Stimulated activated CD8-positive, alpha-beta memory T cell treated with anti-CD3 and anti-CD28 coated beads, Interleukin-2, amount 100 ng/mL, for 48 hours (primary cell): ENCODE measurements around the gene TIE1.

Experiments
- DNase-seq, 2 donors: peaks; one replicate each; pipeline ENCODE4 v3.0.0-alpha.2; 2020; ENCODE audit warnings: low read depth in 2 of 2

Gene TIE1

DNA sequence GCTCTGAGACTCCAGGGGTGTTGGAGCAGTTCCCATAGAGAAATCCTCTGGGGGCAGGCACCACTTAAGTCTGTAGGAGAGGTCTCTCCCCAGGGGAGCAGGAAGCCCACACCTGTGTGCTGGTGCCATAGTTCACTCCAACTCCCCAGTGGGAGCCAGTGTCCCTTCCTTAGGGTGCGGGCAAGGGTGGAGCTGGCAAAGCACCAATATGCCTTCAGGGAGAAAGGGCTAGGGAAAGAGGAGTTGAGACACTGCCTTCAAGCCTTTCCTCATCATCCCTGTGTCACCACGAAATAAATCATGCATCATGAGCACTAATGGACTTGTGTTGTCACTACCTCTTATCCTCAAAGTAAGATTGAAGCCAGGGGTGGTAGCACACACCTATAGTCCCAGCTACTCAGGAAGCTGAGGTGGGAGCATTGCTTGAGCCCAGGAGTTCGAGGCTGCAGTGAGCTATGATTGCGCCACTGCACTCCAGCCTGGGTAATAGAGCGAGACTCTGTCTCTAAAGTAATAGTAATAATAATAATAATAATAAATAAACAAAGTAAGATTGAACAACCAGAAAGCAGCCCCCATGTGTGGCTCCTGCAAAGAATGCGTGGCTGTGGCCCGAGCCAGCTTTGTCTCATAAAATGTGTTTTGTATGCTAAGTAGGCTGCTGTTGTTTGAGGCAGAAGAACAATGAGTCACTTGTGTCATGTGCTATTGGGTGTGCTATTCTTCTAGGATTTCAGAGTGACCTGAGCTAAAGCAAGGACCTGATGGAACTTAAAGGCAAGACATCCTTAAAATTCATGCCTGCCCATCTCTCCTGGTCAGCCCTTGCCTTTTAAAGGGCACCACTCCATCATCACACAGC lies 6.7 kb upstream of the TIE1 start:
- DNase-seq, result no peak

DNA sequence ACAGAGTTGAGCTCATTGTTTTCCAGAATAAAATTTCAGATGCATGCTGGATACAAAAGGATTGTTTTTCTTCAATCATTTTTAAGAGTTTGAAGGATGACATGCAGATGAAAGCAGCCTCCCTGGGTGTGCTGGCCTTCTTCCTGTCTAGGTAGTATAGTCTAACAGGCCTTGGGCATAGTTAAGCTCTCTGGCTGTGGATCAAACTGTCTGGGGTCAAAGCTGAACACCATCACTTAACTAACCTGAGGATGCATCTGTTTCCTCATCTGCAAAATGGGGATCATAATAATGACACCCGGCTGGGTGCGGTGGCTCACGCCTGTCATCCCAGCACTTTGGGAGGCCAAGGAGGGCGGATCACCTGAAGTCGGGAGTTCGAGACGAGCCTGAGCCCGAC lies 6.0 kb upstream of the TIE1 start:
- no peak for DNase-seq

DNA sequence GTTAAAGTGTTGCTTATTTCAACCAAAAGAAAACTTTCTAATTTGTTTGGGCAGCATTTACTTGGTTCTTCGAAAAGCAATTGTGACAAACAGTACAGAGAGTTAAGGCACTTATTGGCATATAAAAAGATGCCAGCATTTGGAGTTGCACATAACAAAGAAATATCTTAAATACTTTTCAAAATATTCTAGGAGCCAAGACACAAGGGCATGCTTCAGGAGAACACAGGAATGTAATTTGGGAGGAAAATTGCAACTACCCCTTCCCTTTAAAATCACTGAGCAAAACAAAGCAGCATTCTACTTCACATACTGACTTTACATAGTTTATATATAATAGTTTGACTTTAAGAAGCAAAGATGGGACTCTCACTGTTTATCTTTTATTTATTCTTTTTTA lies 4.6 kb upstream of the TIE1 start:
- no peak for DNase-seq

DNA sequence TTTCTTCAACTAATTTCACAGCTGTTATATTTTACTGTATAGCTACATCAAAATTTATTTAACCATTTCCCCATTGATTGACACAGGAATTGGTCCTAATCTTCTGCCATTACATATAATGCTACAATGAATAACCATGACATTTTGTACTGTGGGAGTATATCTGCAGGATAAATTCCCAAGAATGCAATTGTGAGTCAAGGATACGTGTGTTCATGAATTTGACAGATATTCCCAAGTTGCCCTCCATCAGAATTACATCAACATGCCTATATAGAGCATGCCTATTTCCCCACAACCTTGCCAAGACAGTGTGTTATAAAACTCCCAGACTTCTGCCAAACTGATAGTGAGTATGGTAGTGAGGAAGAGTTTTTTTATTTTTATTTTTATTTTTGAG lies 2.7 kb upstream of the TIE1 start:
- DNase-seq, result no peak

DNA sequence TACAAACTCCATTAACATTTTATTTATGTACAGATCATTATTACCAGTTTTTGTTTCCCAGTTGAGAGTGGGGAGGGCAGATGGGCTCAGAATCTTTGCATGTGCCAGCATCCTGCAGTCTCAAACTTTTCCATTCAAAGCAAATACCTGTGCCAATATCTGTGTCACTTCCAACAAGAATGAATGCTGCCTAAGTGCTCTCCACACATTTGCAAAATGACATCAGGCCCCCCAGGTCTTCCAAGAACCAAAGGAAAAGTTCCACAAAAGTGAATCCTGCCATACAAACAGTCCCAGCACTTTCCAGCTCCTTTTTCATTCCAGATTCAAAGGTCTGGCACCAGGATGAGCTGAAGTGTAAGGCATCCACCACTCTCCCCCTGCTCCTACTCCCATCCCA lies 1.7 kb upstream of the TIE1 start:
- DNase-seq, result no peak

DNA sequence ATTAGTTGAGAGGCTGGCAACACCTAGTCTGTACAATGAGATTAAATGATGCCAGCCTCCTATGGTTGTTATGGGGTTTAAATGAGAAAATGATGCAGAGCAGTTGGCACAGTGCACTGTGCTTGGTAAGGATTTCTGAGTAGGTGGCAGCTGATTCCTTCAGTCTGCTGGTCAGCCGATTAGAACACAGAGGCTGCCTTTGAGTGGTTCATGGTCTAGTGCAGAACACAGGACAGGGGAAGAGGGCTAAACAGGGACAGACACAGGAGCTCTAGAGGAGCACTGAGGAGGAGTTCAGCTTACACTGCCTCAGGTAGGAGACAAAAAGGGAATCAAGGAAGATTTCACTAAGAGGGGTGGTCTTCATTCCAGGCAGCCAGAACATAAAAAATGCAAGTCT lies 1.4 kb downstream of the TIE1 start:
- no peak for DNase-seq

DNA sequence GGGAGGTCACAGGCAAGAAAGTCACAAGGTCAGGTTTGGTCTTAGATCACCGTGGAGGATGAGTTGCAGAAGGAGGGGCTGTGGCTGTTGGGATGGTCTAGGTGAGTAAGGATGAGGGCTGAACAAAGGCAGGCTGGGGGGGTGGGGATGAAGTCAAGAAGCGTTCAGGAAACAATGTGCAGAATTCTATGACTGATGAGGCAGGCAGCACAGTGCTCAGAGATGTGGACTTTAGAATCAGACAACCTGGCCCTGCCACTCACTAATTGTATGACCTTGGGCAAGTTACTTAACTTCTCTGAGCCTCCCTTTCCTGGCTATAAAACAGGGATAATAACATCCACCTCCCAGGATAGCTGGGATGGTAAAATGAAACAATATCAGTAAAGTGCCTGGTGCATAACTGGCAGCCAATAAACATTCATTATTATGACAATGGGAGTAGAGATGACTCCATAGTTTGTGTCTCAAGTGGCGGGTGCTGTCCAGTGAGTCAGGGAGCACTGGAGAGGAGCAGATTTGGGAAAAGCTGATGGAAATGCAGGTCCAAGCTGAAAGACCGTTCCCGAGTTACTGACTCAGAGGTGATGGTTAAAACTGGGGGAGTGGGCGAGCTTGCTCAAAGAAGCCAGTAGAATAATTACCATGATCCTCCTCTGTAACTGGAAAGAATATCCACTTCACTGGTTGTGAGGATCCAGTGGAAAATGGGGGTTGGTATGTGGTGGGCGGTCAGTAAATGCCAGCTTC lies 2.1 kb downstream of the TIE1 start:
- no peak for DNase-seq

DNA sequence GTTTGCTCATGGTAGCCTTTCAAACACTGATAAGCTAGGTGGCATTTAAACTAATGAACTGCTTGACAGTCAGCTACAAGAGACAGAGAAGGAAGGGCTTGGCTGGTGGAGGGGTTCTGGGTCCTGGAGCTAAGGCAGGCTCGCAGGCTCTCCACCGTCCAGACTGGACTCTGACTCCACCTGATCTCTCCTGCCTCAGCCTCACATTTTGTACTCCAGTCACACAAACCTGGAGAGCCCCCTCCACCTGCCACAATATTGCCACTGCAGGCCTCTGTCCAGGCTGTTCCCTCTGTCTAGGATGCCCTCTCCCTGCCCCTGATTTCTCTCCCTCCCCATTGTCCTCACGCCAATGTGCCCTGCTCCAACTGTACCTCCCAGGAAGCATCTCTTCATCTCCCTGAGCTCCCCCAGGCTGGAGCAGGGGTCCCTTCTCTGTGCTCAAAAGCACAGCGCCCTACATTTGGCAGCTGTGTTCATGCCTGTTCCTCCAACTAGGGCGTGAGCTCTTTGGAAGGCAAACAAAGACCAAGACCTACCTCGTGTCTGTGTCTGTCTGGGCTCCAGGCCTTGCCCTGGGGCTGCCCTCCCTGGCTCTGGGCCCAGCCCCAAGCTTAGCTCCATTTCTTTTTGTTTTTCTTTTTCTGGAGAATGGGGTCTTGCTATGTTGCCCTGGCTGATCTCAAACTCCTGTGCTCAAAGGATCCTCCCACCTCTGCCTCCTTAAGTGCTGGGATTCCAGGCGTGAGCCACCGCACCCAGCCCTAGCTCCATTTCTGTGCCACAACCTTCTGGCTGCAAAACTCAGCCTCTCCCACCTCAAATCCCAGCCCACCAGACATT lies 2.9 kb downstream of the TIE1 start:
- no peak for DNase-seq

DNA sequence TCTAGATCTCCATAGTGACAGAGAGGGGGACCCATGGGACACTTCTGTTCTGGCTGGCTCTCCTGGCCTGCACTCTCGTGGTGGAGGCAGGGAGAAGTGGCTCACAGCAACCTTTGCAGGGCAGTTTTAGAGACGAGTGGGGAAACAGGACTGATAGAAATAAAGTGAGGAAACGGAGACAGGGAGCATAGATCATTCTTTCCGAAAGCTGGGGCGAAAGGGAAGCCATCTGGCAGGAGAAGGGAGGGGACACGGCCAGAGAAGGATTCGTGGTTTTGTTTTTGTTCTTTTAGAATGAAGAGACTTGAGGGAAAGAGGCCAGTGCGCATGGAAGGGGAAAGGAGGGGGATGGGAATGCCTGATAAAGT lies 3.5 kb downstream of the TIE1 start:
- DNase-seq, result no peak

DNA sequence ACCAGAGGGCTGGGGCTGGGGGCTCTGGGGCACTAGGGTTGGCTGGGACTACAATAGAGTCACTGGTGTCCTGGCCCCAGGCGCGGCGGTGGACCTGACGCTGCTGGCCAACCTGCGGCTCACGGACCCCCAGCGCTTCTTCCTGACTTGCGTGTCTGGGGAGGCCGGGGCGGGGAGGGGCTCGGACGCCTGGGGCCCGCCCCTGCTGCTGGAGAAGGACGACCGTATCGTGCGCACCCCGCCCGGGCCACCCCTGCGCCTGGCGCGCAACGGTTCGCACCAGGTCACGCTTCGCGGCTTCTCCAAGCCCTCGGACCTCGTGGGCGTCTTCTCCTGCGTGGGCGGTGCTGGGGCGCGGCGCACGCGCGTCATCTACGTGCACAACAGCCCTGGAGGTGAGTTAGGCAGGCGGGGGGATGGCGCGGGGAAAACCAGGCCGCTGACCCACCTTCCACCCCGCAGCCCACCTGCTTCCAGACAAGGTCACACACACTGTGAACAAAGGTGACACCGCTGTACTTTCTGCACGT lies 4.1 kb downstream of the TIE1 start:
- no peak for DNase-seq

DNA sequence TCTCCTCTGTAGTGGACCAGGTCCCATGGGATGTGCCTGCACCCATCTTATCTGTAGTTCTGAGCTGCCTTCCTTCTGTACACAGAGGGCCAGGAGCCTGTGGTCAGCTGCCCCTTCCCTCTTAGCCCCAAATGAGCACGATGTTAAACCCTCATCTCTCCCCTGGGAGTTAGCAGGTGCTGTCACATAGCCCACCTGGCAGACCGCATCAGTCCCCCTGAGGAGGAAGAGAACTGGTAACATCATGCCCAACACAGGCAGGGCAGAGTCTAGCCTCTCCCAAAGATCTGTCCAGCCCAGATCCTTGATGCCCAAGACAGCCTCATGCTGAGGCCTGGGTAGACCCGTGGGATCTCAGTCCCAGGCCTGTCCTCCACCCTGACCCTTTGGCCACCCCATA lies 4.7 kb downstream of the TIE1 start:
- no peak for DNase-seq

DNA sequence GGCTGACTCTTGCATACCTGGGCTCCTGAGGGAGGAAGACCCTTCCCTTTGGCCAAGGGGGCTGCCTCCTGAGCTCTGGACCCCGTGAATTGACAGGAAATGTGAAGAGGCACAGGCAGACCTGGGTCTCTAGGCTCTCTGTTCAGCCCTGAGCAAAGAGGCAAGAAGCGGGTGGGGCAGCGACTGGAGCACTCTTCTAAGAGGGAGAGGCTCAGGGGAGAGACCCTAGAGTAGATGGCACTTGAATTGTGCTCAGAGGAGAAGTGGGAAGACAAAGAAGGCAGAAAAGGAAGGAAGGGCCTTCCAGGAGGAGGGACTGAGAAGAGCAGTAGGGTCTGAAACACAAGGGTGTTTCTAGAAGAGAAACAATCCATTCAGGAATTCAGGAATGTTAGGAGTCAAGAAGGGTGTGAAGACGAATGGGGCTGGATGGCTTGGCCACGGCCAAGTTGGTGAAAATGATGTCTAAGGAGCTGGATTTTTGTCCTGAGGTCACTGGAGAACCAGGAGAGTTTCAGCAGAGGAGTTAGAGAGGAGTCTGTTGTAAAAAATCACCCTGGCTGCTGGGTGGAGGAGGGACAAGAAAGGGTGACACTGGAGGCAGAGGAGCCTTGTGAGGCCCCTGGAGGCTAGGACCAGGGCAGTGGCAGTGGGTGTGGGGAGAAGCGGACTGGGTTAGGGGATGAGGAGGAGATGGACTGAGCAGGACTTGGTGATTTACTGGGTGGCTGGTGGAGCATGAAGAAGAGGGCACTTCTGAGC lies 5.3 kb downstream of the TIE1 start:
- DNase-seq, result no peak

DNA sequence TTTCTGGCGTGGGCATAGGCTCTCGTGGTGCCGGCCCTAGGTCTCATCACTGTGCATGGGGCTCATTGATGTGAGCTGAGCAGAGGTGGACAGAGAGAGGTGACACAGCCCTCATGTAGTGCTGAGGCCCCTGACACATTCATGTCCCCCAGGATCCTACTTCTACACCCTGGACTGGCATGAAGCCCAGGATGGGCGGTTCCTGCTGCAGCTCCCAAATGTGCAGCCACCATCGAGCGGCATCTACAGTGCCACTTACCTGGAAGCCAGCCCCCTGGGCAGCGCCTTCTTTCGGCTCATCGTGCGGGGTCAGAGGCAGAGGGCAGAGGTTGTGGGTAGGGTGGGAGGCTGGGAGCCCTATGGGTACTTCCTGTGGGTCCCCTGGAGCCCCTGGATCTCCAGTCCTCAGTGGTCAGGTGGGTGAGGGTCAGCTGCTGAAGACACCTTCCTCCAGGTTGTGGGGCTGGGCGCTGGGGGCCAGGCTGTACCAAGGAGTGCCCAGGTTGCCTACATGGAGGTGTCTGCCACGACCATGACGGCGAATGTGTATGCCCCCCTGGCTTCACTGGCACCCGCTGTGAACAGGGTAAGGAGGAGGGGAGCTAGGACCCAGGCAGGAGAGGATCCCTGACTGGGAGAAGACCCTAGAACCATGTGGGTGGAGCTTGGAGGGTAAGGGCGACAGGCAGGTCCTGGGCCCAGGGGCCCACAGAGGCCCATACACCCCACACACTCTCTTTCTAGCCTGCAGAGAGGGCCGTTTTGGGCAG lies 6.1 kb downstream of the TIE1 start:
- no peak for DNase-seq

DNA sequence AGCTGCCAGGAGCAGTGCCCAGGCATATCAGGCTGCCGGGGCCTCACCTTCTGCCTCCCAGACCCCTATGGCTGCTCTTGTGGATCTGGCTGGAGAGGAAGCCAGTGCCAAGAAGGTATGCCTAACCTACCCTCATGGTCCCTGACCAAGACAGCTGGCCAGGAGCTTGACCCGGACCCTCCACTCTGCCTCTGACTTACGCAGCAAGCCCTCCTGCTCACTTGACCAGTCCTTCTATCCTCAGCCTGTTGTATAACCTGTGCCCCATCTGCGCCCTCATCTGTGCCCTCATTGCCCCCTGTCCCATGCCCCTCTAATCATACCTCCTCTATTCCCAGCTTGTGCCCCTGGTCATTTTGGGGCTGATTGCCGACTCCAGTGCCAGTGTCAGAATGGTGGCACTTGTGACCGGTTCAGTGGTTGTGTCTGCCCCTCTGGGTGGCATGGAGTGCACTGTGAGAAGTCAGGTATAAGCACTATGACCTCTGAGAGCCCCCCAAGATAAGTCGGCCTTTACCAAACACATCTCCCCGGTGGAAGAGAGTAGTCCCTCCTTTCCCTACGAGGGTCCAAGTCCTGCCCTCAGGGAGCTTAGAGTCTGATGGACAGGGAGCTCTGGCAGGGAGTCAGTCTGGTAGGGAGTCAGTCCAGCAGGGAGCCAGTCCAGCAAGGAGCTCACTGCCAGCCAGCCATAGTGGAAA lies 6.8 kb downstream of the TIE1 start:
- no peak for DNase-seq

DNA sequence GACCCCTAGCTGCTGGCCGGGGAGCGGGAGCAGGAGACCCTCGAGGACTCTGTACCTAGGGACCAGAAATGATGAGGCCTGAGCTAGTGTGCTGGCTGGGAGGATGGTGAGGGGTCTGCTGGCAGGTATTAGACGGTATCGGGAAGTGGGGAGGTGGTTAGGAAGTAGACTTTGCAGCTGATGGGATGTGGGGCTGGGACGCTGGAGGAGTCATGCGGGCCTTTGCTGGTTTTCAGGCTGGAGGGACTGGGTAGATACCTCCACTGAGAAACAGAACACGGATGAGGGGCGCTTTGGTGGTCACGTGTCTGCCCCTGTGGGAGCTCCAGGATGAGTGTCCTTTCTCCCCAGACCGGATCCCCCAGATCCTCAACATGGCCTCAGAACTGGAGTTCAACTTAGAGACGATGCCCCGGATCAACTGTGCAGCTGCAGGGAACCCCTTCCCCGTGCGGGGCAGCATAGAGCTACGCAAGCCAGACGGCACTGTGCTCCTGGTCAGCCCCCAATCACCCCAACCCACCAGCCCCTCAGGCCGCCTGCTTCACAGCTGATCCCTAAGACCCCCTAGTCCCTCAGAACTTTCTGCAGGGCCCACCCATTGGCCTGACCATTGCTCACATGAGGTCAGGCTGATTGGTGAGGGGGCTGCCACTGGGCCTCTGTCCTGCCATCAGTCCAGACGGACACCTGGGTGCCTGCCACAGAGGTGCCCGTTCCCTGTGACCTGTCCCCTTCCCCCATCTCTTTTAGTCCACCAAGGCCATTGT lies 8.0 kb downstream of the TIE1 start:
- no peak for DNase-seq

DNA sequence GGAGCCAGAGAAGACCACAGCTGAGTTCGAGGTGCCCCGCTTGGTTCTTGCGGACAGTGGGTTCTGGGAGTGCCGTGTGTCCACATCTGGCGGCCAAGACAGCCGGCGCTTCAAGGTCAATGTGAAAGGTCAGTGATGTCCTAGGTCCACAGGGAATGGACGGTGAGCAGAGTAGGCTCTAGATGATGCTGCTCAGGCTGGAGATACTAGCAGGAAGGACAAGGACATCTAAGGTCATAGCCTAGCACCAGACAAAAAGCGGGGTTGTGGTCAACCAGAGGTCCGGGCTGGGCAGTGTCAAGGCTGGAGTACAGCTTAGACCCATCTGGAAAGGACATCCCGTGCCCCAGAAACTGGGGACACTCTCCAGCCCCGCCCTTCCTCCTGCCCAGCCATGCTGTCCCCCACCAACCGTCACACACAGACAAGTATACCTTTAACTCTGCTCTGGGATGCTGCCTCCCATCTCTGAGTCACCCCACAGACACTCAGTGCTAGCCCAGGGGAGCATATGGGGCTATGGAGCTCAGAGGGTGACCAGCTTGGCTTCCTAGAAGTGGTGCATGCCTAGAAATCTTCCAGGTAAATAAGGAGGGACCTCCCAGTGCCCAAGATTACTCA lies 8.7 kb downstream of the TIE1 start:
- DNase-seq, result no peak

DNA sequence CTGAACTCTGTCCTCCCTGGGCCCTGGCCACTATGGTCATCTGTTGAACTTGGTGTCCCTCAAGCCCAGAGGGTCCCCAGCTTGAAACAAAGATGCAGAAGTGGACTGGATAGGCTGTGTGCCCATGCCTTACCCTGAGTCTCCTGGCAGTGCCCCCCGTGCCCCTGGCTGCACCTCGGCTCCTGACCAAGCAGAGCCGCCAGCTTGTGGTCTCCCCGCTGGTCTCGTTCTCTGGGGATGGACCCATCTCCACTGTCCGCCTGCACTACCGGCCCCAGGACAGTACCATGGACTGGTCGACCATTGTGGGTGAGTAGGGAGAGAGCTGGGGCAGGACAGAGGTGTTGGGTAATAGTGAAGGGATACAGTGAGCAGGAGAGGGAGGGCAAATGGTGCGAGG lies 10.7 kb downstream of the TIE1 start:
- DNase-seq, result no peak

DNA sequence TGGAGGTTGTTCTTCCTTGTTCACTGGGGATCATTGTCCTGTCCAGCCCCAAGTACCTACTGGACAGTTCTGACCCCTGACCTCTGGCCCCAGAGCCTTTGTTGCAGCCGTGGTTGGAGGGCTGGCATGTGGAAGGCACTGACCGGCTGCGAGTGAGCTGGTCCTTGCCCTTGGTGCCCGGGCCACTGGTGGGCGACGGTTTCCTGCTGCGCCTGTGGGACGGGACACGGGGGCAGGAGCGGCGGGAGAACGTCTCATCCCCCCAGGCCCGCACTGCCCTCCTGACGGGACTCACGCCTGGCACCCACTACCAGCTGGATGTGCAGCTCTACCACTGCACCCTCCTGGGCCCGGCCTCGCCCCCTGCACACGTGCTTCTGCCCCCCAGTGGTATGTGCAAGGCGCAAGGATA lies 11.4 kb downstream of the TIE1 start:
- no peak for DNase-seq
